Suprapubic skin (tissue), 3 donors: ENCODE data around the gene RALGPS1.

Experiments
- POLR2AphosphoS5 ChIP-seq, 3 donors: sonication (generic); formaldehyde crosslinking; IDR thresholded peaks; one replicate each; pipeline ENCODE4 v1.6.1; 2017; ENCODE audit warnings: antibody characterized with exemption in 3 of 3
- TF ChIP-seq, protein P1 (sequence below), 2 donors: fragments of 200-600 bp in 1 of 2; fragments of 450-650 bp in 1 of 2; sonication (generic) in 1 of 2; IDR thresholded peaks; one replicate each; pipeline ENCODE4 v1.5.1; 2016 to 2019; ENCODE audit warnings: antibody characterized with exemption in 2 of 2, mild to moderate bottlenecking in 1 of 2, moderate library complexity in 1 of 2

DNA sequence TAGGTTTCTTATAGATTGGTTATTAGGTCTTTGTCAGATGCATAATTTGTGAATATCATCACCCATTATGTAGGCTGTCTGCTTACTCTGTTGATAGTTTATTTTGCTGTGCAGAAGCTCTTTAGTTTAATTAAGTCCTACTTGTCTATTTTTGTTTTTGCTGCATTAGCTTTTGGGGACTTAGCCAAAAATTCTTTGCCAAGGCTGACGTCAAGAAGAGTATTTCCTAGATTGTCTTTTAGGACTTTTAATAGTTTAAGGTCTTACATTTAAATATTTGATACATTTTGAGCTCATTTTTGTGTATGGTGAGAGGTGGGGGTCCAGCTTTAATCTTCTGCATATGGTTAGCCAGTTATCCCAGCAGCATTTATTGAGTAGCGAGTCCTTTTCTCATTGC is 232.7 kb downstream of the RALGPS1 start:
- TF ChIP-seq, protein P1, sequence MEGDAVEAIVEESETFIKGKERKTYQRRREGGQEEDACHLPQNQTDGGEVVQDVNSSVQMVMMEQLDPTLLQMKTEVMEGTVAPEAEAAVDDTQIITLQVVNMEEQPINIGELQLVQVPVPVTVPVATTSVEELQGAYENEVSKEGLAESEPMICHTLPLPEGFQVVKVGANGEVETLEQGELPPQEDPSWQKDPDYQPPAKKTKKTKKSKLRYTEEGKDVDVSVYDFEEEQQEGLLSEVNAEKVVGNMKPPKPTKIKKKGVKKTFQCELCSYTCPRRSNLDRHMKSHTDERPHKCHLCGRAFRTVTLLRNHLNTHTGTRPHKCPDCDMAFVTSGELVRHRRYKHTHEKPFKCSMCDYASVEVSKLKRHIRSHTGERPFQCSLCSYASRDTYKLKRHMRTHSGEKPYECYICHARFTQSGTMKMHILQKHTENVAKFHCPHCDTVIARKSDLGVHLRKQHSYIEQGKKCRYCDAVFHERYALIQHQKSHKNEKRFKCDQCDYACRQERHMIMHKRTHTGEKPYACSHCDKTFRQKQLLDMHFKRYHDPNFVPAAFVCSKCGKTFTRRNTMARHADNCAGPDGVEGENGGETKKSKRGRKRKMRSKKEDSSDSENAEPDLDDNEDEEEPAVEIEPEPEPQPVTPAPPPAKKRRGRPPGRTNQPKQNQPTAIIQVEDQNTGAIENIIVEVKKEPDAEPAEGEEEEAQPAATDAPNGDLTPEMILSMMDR (IDR thresholded peaks at IDR 0.05) = no peak
- no peak for TF ChIP-seq POLR2AphosphoS5 (IDR thresholded peaks at IDR 0.05)
